GM19099 (cell line): ENCODE measurements around the gene ATL1.

Source experiments
- POLR2A ChIP-seq: IDR thresholded peaks from 3 replicates; pipeline ENCODE4 v1.6.1; 2011; ENCODE audit warnings: low read depth; ENCODE audit not compliant: insufficient read length; ENCODE audit errors: extremely low read depth

Gene ATL1

DNA sequence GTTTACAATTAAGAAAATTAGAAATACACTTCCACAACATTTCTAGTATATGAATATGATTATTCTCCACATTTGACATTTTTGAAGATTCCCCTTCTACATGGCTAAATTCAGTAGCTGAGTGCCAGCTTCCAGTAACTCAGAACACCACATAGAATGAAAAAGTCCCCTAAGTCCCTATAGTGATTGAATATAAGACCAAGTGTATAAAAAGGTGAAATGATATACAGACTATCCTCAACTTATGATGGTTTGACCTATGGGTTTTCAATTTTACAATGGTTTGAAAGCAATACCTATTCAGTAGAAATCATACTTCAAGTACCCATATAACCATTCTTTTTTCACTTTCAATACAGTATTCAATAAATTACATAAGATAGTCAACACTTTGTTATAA, 15.8 kb downstream of the ATL1 start:
- TF ChIP-seq POLR2A, result no peak

DNA sequence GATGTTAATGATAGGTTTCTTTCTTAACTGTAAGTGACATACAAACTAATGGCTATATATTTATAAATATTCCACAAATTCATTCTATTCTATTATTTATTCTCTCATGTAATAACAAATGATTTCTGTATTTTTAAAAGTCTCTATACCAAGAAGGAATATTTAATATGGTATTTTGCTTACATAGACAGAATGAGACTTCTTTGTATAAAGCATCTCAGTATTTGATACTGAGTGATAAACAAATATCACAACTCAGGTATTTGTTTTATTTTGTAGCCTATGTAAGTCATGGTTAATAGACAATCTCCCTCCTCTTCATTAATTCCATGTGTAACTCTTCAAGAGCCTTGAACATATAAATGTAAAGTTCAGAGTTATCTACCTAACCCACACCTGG, 18.0 kb downstream of the ATL1 start:
- TF ChIP-seq POLR2A, result no peak

DNA sequence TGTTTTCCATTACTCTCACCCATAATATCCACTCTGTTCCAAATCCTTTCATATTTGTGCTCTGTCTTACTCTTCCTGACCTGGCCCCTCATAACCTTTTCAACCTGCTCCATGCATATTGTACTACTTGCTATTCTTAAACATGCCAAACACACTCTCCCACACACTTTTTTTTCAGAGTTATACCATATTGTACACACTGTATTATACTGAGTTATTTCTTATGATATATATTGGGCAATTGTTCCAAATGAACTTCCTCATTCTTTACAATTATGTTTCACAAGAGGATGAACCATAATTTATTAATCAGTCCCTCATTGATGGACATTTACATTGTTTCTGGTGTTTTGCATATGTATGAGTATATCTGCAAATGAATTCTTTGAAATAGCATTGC, 18.5 kb downstream of the ATL1 start:
- no peak for TF ChIP-seq POLR2A

DNA sequence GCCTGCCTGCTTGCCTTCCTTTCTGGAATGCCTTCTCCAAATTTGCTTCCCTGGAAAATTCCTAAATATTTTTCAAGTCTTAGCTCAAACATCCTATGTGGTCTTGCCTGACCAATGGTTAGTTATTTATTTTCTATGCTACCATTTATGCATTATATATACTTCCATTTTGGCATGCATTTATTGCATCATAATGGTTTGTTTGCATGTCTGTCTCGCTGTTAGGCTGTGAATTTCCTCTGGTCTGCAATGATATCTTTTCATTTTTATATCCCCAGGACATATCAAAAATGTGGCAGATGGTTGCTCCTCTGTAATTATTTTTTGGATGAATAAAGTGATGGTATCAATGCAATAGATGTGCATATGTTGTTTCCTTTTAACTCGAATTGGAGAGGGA, 30.5 kb downstream of the ATL1 start:
- TF ChIP-seq POLR2A, result no peak

DNA sequence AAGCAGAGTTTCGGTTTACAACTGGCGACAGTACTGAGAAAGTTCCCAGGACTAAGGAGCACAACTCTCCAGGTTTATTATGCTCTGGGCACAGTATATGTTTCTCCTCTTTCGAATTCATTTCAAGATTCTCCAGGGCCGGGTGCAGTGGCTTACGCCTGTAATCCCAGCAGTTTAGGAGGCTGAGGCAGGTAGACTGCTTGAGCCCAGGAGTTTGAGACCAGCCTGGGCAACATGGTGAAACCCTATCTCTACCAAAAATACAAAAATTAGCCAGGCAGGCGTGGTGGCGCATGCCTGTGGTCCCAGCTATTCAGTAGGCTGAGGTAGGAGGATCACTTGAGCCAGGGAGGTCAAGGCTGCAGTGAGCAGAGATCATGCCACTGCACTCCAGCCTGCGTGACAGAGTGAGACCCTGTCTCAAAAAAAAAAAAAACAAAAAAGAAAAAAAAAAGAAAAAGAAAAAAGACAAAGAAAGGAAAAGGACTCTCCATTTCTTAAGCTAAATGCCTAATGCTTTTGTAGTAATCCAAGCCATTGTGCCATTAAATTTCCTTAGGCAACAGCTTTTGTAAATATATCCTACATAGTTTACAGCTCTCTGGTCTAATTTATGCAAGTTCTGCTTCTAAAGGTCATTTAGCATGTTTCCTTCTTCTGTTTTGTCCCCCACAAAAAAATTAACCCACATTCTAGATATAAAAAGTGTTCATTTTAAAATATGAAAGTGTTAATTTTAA, 34.8 kb downstream of the ATL1 start:
- TF ChIP-seq POLR2A, result no peak

DNA sequence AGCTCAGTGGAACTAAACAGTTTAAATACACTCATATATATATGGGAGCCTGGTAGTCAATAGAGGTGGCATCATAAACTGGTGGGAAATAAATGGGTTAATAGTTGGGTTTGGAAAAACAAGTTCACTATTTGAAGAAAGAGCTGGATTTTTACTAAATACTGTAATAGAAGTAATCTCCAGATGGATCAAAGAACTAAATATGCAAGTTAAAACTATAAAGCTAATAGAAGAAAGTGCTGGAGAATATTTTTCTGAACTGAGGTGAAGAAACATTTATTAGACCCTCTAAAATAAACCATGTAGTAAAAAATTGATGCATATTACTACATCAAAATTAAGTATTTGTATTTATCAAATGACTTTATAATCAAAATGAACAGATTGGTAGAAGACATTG, 38.8 kb downstream of the ATL1 start:
- no peak for TF ChIP-seq POLR2A

DNA sequence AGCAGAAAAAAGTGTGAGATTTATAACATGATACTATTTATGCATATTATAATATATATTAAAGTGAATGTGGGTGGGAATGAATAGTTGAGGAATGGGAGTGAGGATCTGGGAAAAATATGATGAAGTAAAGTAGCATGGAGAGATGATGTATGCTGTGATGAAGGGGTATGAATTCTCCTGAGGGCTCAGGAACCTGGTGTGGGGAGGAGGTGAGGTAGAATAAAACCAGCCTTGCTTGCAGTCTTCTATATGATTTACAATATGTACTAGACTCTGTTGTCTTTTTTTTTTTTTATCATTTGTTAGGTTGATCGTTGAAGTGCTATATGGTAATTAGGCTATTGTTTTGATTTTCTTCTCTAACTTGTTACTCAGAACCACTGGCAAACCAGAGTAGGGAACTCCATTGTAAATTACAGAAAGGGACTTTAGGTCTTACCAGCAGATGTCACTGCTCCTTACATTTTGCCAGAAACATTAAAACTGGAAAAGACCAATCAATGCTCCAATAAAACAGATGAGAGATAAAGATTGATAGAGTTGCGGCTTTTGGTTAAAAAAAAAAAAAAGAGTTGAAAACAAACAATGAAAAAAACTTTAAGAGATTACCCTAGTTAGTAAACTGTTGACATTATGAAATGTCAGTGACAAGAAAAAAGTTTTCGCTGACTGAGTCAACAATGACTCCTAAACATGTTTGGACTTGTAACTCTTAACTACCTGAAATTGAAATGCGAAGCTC, 39.9 kb downstream of the ATL1 start:
- TF ChIP-seq POLR2A, result no peak

DNA sequence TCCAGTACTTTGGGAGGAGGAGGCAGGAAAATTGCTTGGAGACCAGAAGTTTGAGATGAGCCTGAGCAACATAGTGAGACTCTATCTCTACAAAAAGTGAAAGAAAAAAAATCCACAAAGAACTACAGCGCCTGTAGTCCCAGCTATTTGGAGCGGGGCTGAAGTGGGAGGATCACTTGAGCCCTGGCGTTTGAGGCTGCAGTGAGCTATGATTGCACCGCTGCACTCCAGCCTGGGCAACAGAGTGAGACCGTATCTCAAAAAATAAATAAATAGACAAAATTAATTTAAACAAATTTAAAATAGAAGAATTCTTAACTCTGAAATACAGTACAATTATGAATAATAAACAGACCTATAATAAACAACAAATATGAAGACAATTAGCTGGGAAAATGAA, 40.9 kb downstream of the ATL1 start:
- TF ChIP-seq POLR2A, result no peak

DNA sequence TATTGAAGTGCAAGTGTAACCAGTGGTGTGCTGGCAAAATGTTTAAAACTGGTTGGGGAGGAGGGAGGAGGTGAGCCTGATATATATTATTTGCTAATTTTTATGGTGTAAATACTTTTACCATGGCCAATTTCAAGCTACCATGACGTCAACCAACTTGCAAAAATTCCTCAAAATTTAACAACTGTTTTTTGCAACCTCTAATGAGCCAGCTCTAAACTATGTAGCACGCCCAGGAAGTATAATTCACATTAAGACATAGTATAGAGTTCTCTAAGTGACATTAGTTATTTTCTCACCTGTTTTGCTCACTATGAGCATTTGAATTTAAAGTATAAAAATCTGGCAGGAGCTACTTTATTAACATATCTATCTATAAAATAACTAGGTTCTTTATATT, 41.4 kb downstream of the ATL1 start:
- TF ChIP-seq POLR2A, result no peak

DNA sequence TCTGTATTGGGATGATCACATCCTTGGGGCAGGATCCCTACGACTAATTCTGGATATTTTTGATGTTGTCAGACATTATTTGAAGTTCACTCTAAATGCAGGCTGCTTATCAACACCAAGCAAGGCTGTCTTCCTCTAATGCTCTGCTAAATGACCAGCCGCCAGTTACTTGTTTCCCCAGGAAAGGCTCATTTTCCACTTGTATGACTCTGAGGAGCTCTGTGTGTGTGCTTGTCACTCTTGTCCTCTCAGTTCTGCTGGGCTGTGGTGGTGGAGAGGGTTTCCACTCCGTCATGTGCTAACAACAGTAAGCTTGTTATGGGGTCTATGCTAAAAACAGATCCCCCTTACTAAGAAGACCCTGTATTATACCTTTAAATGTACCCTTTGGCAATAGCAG, 42.1 kb downstream of the ATL1 start:
- no peak for TF ChIP-seq POLR2A

DNA sequence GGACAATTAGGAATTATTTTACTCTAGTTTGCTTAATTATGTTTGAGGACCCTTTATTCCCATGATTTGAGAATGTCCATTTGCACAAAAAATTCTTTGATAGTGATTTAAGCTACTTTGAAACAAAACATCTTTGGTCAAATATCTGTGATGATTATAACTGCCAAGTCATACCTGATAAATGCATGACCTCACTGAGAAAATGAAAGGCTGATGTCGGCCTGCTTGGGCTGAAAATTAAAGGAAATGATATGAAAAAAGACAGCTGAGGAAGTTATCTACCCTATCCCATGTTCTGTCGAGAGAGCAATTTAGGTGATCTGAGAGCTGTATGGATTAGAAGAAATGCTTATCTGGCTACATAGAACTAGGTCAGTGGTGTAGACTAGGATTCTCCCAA, 43.6 kb downstream of the ATL1 start:
- no peak for TF ChIP-seq POLR2A

DNA sequence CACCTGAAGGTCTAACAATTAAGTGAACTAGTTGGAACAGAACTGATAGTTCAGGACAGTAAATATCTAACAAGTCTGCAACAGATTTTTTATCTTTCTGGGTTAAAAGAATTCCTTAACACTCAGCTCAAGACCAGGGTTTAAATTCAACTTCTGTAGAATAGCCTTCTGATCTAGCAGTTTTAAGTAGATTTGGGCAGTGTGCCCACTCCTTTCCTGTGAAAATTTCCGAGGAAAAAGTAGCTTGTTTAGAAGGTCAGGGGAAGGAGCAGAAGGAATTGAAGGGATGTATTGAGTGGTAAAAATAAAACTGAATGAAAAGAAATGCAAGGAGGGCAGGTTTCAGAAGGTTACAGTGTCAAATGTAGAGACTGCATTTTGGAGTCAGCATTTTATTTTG, 45.8 kb downstream of the ATL1 start:
- no peak for TF ChIP-seq POLR2A

DNA sequence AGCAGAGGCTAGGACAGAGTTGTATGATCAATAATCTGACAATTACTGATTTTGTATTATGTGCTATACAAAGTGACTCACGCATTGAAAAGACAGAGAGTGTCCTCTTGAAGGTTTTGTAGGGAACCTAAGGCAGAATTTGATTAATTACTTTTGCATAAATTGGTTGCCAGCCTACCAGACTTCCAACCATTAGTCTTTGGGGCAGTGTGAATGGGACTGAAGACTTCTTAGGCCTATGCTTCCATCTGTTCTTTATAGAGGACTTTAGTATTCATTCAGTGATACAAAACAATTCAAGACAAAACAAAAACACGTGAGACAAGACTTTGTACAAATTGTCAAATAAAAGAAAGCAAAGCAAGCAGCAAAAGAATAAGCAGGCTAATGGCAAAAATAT, 46.5 kb downstream of the ATL1 start:
- no peak for TF ChIP-seq POLR2A

DNA sequence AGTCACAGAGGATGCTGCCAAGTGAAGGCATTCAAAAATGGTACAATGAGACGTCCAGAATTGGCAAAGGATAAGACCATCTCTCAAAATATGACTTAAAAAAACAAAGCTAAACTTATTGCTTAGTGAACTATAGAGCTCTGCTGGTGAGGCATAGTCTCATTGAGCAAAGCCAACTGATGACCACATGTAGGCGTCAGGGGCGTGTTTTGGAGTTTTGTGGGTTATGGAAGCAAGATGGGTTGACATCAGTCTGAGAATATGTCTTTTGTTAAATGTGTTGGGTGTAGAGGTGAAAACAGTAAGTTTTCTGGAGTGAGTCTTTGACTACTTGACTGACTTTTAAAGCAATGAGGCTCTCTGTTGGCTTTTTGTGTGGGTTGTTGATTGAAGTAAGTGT, 47.2 kb downstream of the ATL1 start:
- TF ChIP-seq POLR2A, result no peak

DNA sequence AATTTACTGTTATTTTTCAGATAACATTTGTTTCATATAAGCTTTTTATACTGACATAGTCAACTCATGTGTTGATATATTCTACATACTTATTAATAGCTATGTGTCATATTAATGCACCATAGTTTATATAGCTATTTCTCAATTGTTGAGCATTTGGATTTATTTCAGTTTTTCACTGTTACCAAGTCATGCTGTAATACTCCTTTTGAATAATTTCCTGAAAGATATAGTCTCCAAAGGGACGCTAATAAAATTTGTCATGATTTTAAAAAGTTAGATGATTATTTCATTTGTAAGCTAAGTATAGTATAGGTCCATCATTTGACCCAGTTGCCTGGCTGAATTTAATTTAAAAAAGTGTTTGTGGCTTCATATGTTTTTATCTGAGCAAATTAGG, 47.8 kb downstream of the ATL1 start:
- TF ChIP-seq POLR2A, result no peak

DNA sequence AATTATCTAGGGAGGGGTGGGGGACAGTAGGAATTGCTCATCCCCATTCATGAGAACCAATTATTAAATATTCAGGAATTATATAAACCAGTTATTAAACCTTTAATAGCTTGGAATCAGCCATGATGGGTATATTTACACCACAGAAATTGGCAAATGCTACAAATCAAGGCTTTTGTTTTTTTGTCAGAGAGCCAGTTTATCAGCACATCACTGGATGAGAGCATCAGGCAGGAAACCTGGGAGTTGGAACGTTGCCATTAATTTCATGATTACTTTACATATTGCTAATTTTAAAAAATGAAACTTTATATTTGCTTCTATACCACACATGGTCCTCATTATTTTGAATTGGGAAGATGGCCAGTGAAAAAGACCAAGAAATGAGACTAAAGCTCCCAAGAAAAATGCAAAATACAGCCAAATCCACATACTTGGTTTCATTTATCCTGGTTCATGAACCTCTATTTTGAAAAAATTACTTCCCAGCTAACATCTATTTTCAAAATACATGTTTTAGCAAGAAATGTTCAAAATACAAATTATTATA, 48.4 kb downstream of the ATL1 start:
- no peak for TF ChIP-seq POLR2A
